Naive thymus-derived CD8-positive, alpha-beta T cell (primary cell): Measurements from ENCODE around the gene ZDHHC12. TPM values are rescaled to one million over a fixed set of nuclear protein-coding genes. Genes with fewer than 3 reads are reported as not detected.

Experiments used
- ATAC-seq, 2 donors: fragments of 150-1000 bp; cut with Tn5 transposase in 1 of 2; sonication (Bioruptor Pico), chemical (Tn5 transposase) in 1 of 2; 1 replicate in 1 of 2; 2 replicates in 1 of 2; pipeline ENCODE4 v1.10.0; 2021; ENCODE audit warnings: mild to moderate bottlenecking in 2 of 2, moderate library complexity in 2 of 2
- POLR2A ChIA-PET: fragments of 350-600 bp; sonication (Branson Sonifier 250); formaldehyde crosslinking; loops from one replicate; lab custom pipeline; 2021; ENCODE audit warnings: antibody characterized with exemption; lab: Charles Lee
- DNase-seq, 10 donors: peaks; one replicate each; pipeline versions ENCODE4 v3.0.0 to v3.0.0-alpha.2; 2020 to 2022
- H3K27ac Mint-ChIP-seq, 10 donors: one replicate each; pipeline ENCODE4 v1.8.0; 2020 to 2022; ENCODE audit warnings: mild to moderate bottlenecking in 10 of 10, mixed read lengths in 10 of 10, moderate library complexity in 4 of 10, inconsistent platforms in 1 of 10
- H3K27me3 Mint-ChIP-seq, 5 donors: one replicate each; pipeline ENCODE4 v1.8.0; 2021 to 2022; ENCODE audit warnings: mixed read lengths in 5 of 5
- H3K36me3 Mint-ChIP-seq, 3 donors: one replicate each; pipeline ENCODE4 v1.8.0; 2020 to 2022; ENCODE audit warnings: mixed read lengths in 3 of 3, mild to moderate bottlenecking in 2 of 3, inconsistent platforms in 1 of 3
- H3K4me1 Mint-ChIP-seq, 4 donors: one replicate each; pipeline ENCODE4 v1.8.0; 2021 to 2022; ENCODE audit warnings: mixed read lengths in 4 of 4
- H3K4me3 Mint-ChIP-seq, 10 donors: one replicate each; pipeline ENCODE4 v1.8.0; 2020 to 2022; ENCODE audit warnings: mild to moderate bottlenecking in 10 of 10, mixed read lengths in 10 of 10, moderate library complexity in 6 of 10, inconsistent platforms in 1 of 10
- H3K9me3 Mint-ChIP-seq, 9 donors: one replicate each; pipeline ENCODE4 v1.8.0; 2020 to 2022; ENCODE audit warnings: mixed read lengths in 9 of 9, mild to moderate bottlenecking in 3 of 9, inconsistent platforms in 1 of 9, moderate library complexity in 1 of 9
- polyA plus RNA-seq, 3 donors: library from polyadenylated mRNA; unstranded; fragments of 300-500 nt; fragmentation: Illumina TruSeq; gene quantifications; one replicate each; pipeline ENCODE4 v1.2.3, GENCODE V29; 2021
- total RNA-seq, 8 experiments: library from RNA in 2 of 8; stranded (reverse) in 2 of 8; gene quantifications; one replicate each; pipeline ENCODE4 v1.2.3 and lab custom pipeline; 2021 to 2026

The ZDHHC12 gene
- total and polyA plus RNA-seq, 5 experiments from 2014 or later = 24.2 to 75.5 (median 51.7) TPM

DNA sequence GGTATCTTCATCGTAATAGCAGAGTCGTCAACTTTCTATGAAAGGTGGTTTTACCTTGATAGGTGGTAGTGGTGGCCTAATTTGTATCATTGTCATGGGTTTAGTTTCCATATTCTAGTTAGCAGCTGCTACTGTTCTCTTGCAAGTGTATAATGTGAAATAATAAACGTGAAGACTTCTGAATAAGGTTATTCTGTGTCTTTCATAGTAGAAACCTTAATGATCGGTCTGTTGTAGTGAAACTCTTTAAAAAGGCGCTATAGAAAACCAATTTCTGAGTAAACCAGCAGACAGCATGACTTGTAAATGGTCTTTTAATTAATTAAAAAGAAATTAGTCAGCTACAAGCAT is 33.3 kb downstream of the ZDHHC12 start:
- Mint-ChIP-seq H3K27ac (peak overlapping the region; percentile 84 to 100 (median 97)), H3K27me3 (no peaks in the 10 kb centered on the region), H3K4me3 (peak overlapping the region; percentile 97 to 100 (median 98)), H3K9me3 (no peaks in the 10 kb centered on the region), H3K36me3 (peaks cover 0 to 52% (median 14%) of the 10 kb centered on the region in 3 donors), H3K4me1 (peaks cover 28 to 54% (median 50%) of the 10 kb centered on the region in 4 donors)
- POLR2A ChIA-PET = interaction anchor here (0.6 to 4.5 kb wide), 14 partner anchors 10 to 530 kb away, joined by 3 to 34 read pairs (median 7); partner anchors contain the start of genes DYNC2I2, ENDOG, PKN3 and SPTAN1
- ATAC-seq (no peak), DNase-seq (no peak)

DNA sequence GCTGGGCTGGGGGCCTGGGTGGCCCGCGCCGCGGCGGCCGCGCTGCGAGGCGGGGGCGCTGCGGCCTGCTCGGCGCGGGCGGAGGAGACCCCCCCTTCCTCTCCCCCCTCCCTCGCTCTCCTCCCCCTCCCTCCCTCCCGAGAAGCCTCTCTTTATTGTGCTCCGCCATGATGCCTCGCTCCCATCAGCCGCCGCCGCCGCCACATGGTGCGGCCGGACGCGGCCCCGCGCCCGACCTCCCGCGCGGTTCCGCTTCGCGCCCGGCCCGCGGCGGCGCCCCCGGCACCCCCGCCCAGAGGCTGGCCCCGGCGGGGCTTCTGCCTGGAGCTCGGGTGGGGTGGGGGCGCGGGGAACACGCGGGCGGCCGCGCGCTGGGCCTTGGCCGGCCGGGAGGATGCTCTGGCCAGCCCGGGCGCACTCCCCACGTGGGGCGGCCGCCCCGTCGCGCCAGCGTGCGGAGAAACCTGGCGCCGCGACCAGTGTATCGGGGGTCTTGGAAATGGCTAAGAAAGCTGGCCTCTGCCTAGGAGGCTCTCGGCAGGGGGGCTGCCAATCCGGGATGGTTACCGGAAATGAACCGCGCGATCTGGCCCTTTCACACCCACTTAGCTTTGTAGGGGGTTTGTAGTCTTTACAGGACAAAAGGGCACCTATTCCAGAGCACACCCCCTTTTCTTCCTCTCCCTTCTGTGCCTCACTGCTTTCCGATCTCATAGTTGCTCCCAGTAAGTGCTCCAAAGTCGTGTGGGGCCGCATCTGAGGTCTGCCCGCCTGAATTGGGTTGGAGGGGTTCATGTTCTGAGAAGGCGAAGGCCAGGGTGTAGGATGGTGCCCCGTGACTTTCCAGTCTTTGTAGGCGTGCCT is 33.9 kb downstream of the ZDHHC12 start:
- peak in 9 of 10 donors; percentile 16 to 82 (median 48) for DNase-seq
- Mint-ChIP-seq H3K4me3 (peak overlapping the region; percentile 97 to 100 (median 98)), H3K27ac (peak overlapping the region; percentile 84 to 100 (median 97)), H3K4me1 (peaks cover 31 to 60% (median 56%) of the 10 kb centered on the region in 4 donors), H3K9me3 (no peaks in the 10 kb centered on the region), H3K27me3 (no peaks in the 10 kb centered on the region), H3K36me3 (peaks cover 0 to 47% (median 14%) of the 10 kb centered on the region in 3 donors)
- POLR2A ChIA-PET = interaction anchor here (0.6 to 4.5 kb wide), 23 partner anchors 11 to 529 kb away, joined by 3 to 34 read pairs (median 4); partner anchors contain the start of genes DOLPP1, DYNC2I2, ENDOG and KYAT1
- peak; percentile 15 to 18 for ATAC-seq

DNA sequence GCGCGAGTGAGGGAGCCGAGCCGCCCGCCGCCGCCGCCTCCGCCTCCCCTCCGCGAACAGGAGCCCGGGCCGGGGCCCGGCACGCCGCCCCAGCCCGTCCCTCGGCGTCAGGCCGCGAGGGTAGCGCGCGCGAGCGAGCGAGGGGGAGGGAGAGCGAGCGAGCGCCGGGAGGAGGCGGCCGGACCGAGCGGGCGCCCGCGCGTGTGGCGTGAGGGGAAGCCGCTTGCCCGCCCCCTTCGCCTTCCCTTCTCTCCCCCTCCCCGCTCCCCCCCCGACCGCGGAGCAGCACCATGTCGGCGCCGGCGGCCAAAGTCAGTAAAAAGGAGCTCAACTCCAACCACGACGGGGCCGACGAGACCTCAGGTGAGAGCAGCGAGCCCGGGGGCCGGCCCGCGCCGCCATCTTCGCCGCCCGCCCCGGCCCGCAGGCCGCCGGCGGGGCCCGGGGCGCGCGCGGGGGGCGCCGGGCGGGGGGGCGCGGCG is 34.6 kb downstream of the ZDHHC12 start:
- peak; percentile 15 to 23 for ATAC-seq
- Mint-ChIP-seq H3K27me3 (no peaks in the 10 kb centered on the region), H3K4me1 (peaks cover 36 to 67% (median 63%) of the 10 kb centered on the region in 4 donors), H3K4me3 (peak overlapping the region in 9 of 10 donors; percentile 18 to 85 (median 58)), H3K27ac (peak overlapping the region in 5 of 10 donors; percentile 33 to 74 (median 66)), H3K9me3 (no peaks in the 10 kb centered on the region), H3K36me3 (peaks cover 0 to 40% (median 14%) of the 10 kb centered on the region in 3 donors)
- peak in 5 of 10 donors; percentile 37 to 81 (median 52) for DNase-seq
- POLR2A ChIA-PET = interaction anchor here (0.6 to 4.5 kb wide), 23 partner anchors 8 to 391 kb away, joined by 3 to 34 read pairs (median 4); partner anchors contain the start of genes DOLPP1, DYNC2I2, ENDOG and KYAT1

DNA sequence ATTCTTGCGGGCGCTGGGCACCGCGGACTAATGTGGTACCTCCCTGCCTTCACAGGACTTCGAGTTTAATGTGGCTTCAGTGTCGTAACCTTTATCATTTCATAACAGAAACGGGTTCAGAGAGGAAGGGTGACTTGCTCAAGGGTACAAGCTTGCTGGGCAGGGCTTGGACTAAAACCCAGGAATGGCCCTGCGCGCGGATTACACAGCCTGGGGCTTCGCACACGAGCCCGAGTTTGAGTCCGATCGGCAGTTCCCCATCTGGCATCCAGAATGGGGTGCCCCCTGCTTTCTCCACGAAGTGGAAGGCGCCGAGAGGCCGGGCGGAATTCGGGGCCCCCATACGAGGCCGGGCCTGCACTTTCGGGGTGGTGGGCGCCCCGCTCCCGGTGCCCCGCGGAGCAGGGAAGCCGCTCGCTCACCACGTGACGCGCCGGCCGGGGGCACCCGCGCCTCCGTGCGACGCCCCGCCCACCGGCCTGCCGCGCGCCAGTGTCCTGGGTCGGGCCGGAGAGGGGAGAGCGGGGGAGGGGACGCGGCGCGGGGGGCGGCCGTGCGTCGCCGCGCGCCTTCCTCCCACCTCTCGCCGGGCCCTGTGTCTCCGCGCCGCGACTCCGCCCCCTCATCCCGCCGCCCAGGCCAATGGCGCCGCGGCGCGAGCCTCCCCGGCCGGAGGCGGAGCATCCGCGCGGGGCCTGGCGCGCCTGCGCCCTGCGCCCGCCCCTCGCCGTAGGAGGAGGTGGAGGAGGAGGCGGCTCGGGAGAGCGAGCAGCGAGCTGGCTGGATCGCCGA is 35.2 kb downstream of the ZDHHC12 start, which contains the start of gene SET:
SET (plus strand) TSS at position 722 of the 792 bp plus-strand sequence. CDS start 361 bp downstream, outside the sequence.
- ATAC-seq = peak; percentile 74 to 77
- Mint-ChIP-seq H3K27me3 (no peaks in the 10 kb centered on the region), H3K9me3 (no peaks in the 10 kb centered on the region), H3K4me3 (peak within 1 kb of the TSS; percentile 86 to 97 (median 91)), H3K27ac (peak within 1 kb of the TSS; percentile 89 to 100 (median 97)), H3K36me3 (peaks cover 0 to 34% (median 11%) of the 10 kb centered on the region in 3 donors), H3K4me1 (peaks cover 37 to 72% (median 66%) of the 10 kb centered on the region in 4 donors)
- POLR2A ChIA-PET = interaction anchor here (0.6 to 4.5 kb wide), 22 partner anchors 9 to 392 kb away, joined by 3 to 34 read pairs (median 4); partner anchors contain the start of genes DOLPP1, DYNC2I2, ENDOG and KYAT1
- peak; percentile 83 to 95 (median 92) for DNase-seq

DNA sequence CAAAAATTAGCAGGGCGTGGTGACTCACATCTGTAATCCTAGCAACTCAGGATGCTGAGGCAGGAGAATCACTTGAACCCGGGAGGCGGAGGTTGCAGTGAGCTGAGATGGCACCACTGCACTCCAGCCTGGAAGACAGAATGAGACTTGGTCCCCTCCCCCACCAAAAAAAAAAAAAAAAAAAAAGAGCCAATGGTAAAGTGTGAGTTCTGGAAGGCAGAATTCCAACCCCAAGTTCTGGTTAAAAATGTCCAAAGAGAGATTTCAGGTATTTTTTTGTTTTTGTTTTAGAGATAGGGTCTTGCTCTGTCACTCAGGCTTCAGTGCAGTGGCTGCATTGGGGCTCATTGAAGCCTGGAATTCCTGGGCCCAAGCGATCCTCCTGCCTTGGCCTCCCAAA is 36.5 kb downstream of the ZDHHC12 start:
- DNase-seq = no peak
- peak overlapping the region in 9 of 10 donors; percentile 66 to 100 (median 97) for H3K27ac Mint-ChIP-seq
- H3K27me3 Mint-ChIP-seq = no peaks in the 10 kb centered on the region
- no peaks in the 10 kb centered on the region for H3K9me3 Mint-ChIP-seq
- peaks cover 37 to 77% (median 68%) of the 10 kb centered on the region in 4 donors for H3K4me1 Mint-ChIP-seq
- peaks cover 0 to 21% (median 6%) of the 10 kb centered on the region in 3 donors for H3K36me3 Mint-ChIP-seq
- H3K4me3 Mint-ChIP-seq = peak overlapping the region in 6 of 10 donors; percentile 85 to 100 (median 96)
- no peak for ATAC-seq
- POLR2A ChIA-PET = interaction anchor here (0.5 to 4.2 kb wide), 8 partner anchors 10 to 558 kb away, joined by 3 to 25 read pairs (median 4); partner anchors contain the start of genes SPTAN1 and ZDHHC12

DNA sequence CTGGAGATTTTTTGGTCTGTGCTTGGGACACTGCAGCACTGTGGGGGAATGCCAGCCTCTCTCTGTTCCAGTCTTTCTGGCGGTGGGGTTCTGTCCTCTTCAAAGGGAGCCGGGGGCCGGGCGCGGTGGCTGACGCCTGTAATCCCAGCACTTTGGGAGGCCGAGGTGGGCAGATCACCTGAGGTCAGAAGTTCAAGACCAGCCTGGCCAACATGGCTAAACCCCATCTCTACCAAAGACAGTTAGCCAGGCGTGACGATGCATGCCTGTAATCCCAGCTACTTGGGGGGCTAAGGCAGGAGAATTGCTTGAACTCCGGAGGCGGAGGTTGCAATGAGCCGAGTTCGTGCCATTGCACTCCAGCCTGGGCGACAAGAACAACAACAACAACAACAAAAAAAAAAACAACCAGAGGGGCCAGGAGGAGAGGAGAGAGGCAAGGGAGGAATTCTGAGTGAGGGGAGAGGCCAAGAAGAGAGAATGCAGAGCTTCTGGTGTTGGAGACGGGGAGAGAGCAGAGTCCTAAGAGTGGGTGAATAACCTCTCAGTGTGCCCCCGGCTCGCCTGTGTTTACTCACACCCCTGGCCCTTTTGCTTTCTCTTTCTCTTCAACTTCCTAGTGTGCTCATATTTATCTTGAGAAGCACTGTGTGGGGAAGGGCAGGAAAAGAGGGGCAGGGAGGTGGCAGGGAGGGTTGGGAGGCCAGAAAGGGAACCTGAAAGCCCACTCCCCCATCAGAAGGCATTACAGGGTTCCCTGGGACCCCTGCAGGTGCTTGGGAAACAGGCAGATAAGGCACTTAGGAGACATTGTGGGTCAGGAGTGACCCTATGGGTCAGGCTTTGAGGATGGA is 38.1 kb downstream of the ZDHHC12 start:
- no peaks in the 10 kb centered on the region for H3K9me3 Mint-ChIP-seq
- peak overlapping the region; percentile 90 to 100 (median 98) for H3K27ac Mint-ChIP-seq
- POLR2A ChIA-PET = interaction anchor here (0.5 to 3.2 kb wide), 7 partner anchors 12 to 98 kb away, joined by 3 to 19 read pairs (median 6); no protein-coding TSS in a partner anchor
- peak overlapping the region; percentile 93 to 100 (median 98) for H3K4me3 Mint-ChIP-seq
- ATAC-seq = no peak
- no peaks in the 10 kb centered on the region for H3K27me3 Mint-ChIP-seq
- peaks cover 0 to 8% (median 0%) of the 10 kb centered on the region in 3 donors for H3K36me3 Mint-ChIP-seq
- peak in 5 of 10 donors; percentile 23 to 47 (median 36) for DNase-seq
- H3K4me1 Mint-ChIP-seq = peaks cover 29 to 73% (median 60%) of the 10 kb centered on the region in 4 donors

DNA sequence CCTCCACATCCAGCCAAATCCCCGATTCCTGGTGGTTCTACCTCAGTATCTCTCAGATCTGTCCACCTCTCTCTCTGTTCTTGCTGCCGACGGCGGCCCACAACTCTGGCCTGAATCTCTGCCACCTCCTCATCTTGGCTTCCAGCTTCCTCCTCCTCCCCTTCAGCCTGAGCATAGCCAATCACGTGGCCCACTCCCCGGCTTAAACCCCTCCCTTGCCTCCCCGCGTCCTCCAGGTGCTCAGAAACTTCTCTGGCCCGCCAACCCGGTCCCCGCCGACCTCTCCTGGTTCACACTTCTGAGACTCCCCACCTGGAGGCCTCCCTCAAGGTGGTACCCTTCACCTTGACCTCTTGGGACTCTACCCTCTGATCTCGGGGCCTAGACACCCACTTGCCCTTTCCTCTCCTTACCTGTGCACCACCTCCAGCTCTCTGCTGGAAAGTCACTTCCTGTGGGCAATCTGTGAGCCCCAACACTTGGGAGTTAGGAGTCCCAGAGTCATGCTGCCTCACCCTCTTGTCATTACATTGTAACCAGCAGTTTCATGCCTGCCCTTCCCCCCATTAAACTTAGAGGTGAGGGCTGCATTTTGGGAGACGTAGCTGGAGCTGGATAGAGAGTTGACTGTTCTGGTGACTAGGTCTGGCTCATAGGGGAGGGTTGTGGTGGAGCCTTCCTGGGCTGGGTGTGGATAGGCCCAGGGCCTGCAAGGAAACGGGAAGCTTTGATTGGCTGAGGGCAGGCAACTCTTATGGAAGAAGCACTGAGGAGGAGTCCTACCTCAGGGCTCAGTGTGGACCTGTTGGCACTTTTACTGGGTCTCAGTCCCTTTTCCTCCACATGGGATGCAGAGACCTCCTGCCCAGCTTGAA is 39.4 kb downstream of the ZDHHC12 start:
- POLR2A ChIA-PET = interaction anchor here (0.5 to 3.2 kb wide), 13 partner anchors 11 to 265 kb away, joined by 3 to 19 read pairs (median 4); partner anchors contain the start of genes PKN3 and ZDHHC12
- peak overlapping the region; percentile 93 to 100 (median 98) for H3K4me3 Mint-ChIP-seq
- ATAC-seq (peak; percentile 45 to 55), DNase-seq (peak; percentile 57 to 87 (median 68))
- H3K4me1 Mint-ChIP-seq = peaks cover 25 to 71% (median 54%) of the 10 kb centered on the region in 4 donors
- H3K27ac Mint-ChIP-seq = peak overlapping the region; percentile 90 to 100 (median 98)
- H3K9me3 Mint-ChIP-seq = no peaks in the 10 kb centered on the region
- no peaks in the 10 kb centered on the region for H3K27me3 Mint-ChIP-seq
- peaks cover 0 to 3% (median 0%) of the 10 kb centered on the region in 3 donors for H3K36me3 Mint-ChIP-seq

DNA sequence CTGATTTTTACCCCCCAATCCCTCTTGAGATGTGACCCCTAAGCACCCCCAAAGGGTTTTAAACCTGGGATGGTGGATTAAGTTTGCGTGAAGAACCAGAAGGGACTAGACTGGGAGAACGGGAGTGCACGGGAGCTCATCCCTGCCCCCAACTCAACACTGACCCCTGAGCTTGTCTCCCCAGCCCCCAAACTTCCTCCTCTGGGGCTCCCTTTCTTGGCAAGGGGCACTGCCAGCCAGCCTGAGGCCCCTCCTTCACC is 39.9 kb downstream of the ZDHHC12 start:
- ATAC-seq = no peak
- POLR2A ChIA-PET = interaction anchor here (0.5 to 3.2 kb wide), 9 partner anchors 10 to 265 kb away, joined by 3 to 19 read pairs (median 5); partner anchors contain the start of genes PKN3 and ZDHHC12
- Mint-ChIP-seq H3K36me3 (peaks cover 0 to 3% (median 0%) of the 10 kb centered on the region in 3 donors), H3K27ac (peak overlapping the region; percentile 90 to 100 (median 98)), H3K27me3 (no peaks in the 10 kb centered on the region), H3K4me1 (peaks cover 25 to 71% (median 54%) of the 10 kb centered on the region in 4 donors), H3K9me3 (no peaks in the 10 kb centered on the region), H3K4me3 (peak overlapping the region; percentile 93 to 100 (median 98))
- no peak for DNase-seq

DNA sequence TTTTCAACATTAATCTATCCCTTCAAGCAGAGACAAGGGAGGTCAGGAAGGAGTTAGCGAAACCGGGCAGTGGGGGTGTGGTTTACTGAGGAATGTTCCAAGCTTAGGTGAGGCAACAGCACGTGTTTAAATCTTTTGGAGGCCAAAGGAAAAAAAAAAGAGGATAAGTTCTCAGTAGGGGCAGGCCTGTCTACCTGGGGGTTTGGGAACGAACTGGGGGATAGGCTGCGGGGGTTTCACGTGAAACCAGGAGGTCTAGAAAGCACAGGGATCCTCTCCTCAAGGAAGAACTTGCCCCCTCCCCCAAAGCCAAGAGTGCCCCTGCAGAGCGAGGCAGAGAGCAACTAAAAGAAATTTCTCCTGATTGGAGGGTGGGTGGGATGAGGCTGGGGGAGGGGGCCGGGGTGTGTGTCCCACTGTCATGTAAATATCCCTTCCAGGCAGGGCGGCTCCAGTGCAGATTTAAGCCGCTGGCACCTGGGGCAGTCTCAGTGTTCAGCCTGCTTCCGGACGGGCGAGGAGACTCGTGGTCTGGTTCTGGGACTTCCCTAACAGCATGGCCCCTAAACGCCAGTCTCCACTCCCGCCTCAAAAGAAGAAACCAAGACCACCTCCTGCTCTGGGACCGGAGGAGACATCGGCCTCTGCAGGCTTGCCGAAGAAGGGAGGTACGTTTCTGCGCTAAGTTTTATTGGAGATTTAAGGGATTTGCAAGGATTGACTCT is 40.4 kb downstream of the ZDHHC12 start:
- peaks cover 0 to 3% (median 0%) of the 10 kb centered on the region in 3 donors for H3K36me3 Mint-ChIP-seq
- POLR2A ChIA-PET = interaction anchor here (0.5 to 3.2 kb wide), 9 partner anchors 10 to 266 kb away, joined by 3 to 19 read pairs (median 5); partner anchors contain the start of genes PKN3 and ZDHHC12
- DNase-seq (peak in 3 of 10 donors; percentile 23 to 31 (median 27)), ATAC-seq (no peak)
- H3K9me3 Mint-ChIP-seq = no peaks in the 10 kb centered on the region
- H3K4me3 Mint-ChIP-seq = peak overlapping the region; percentile 93 to 100 (median 98)
- no peaks in the 10 kb centered on the region for H3K27me3 Mint-ChIP-seq
- peaks cover 25 to 70% (median 54%) of the 10 kb centered on the region in 4 donors for H3K4me1 Mint-ChIP-seq
- H3K27ac Mint-ChIP-seq = peak overlapping the region; percentile 90 to 100 (median 98)
